Measurements from ENCODE around the gene KCNIP1.

- TF ChIP-seq GATA2 (IDR thresholded peaks at IDR 0.05; ENCODE audit: low read depth, low read length) (no peak), GATA3 (IDR thresholded peaks at IDR 0.05; ENCODE audit: low read depth, low read length) (no peak)
Measured at GRCh38 chr5:170660531-170660930, 156.7 kb downstream of the KCNIP1 start.

Data from SH-SY5Y (cell line).